Measurements from ENCODE around the gene ZFTA. TPM values are rescaled to one million over a fixed set of nuclear protein-coding genes. Genes with fewer than 3 reads are reported as not detected.

Gene ZFTA
- total RNA-seq, 1 donor from 2014 or later: 62.1 TPM

GRCh38 chr11:63770763-63771162 is 2.2 kb upstream of the ZFTA start:
- Mint-ChIP-seq H3K4me1 (peaks cover 36% of the 10 kb centered on the region), H3K27ac (no peak overlapping the region), H3K4me3 (no peak overlapping the region), H3K9me3 (no peaks in the 10 kb centered on the region), H3K36me3 (no peaks in the 10 kb centered on the region), H3K27me3 (ENCODE audit: low read depth) (peaks cover 2% of the 10 kb centered on the region)
- DNase-seq (ENCODE audit: low spot score in 2 of 2, unreplicated experiment in 2 of 2): no peak
- TF ChIP-seq CTCF (IDR thresholded peaks at IDR 0.05; ENCODE audit: unreplicated experiment): no peak

- Mint-ChIP-seq H3K9me3 (no peaks in the 10 kb centered on the region), H3K4me3 (peak overlapping the region; percentile 77), H3K36me3 (no peaks in the 10 kb centered on the region), H3K27me3 (ENCODE audit: low read depth) (peaks cover 2% of the 10 kb centered on the region), H3K4me1 (peaks cover 36% of the 10 kb centered on the region), H3K27ac (peak overlapping the region; percentile 67)
- peak in 1 of 2 experiments; percentile 61 for DNase-seq (ENCODE audit: low spot score in 2 of 2, unreplicated experiment in 2 of 2)
- TF ChIP-seq CTCF (IDR thresholded peaks at IDR 0.05; ENCODE audit: unreplicated experiment): no peak
Observed at GRCh38 chr11:63769714-63770455, 1.3 kb upstream of the ZFTA start.

GRCh38 chr11:63769042-63769713 is 603 bp upstream of the ZFTA start:
- Mint-ChIP-seq H3K4me1 (peaks cover 35% of the 10 kb centered on the region), H3K27ac (no peak overlapping the region), H3K4me3 (peak overlapping the region; percentile 46), H3K36me3 (no peaks in the 10 kb centered on the region), H3K27me3 (ENCODE audit: low read depth) (peaks cover 2% of the 10 kb centered on the region), H3K9me3 (no peaks in the 10 kb centered on the region)
- DNase-seq (ENCODE audit: low spot score in 2 of 2, unreplicated experiment in 2 of 2): peak; percentile 32 to 61
- peak; percentile 13 for TF ChIP-seq CTCF (IDR thresholded peaks at IDR 0.05; ENCODE audit: unreplicated experiment)

- H3K4me3 Mint-ChIP-seq: peak overlapping the region; percentile 86
- peak in 1 of 2 experiments; percentile 43 for DNase-seq (ENCODE audit: low spot score in 2 of 2, unreplicated experiment in 2 of 2)
- peaks cover 37% of the 10 kb centered on the region for H3K4me1 Mint-ChIP-seq
- H3K36me3 Mint-ChIP-seq: no peaks in the 10 kb centered on the region
- H3K27me3 Mint-ChIP-seq (ENCODE audit: low read depth): peaks cover 2% of the 10 kb centered on the region
- no peak for TF ChIP-seq CTCF (IDR thresholded peaks at IDR 0.05; ENCODE audit: unreplicated experiment)
- no peaks in the 10 kb centered on the region for H3K9me3 Mint-ChIP-seq
- H3K27ac Mint-ChIP-seq: peak overlapping the region; percentile 94
Observed at GRCh38 chr11:63767565-63768236, 874 bp downstream of the ZFTA start.

- H3K4me1 Mint-ChIP-seq: peaks cover 40% of the 10 kb centered on the region
- no peak for TF ChIP-seq CTCF (IDR thresholded peaks at IDR 0.05; ENCODE audit: unreplicated experiment)
- H3K36me3 Mint-ChIP-seq: no peaks in the 10 kb centered on the region
- peaks cover 2% of the 10 kb centered on the region for H3K27me3 Mint-ChIP-seq (ENCODE audit: low read depth)
- no peaks in the 10 kb centered on the region for H3K9me3 Mint-ChIP-seq
- H3K4me3 Mint-ChIP-seq: peak overlapping the region; percentile 86
- DNase-seq (ENCODE audit: low spot score in 2 of 2, unreplicated experiment in 2 of 2): no peak
- H3K27ac Mint-ChIP-seq: peak overlapping the region; percentile 94
Observed at GRCh38 chr11:63767267-63767564, 1.4 kb downstream of the ZFTA start.

Data from mesothelial cell of epicardium (in vitro differentiated cells).